ENCODE data around the gene CDK5R2.

Gene CDK5R2

GRCh38 chr2:218984239-218985020 lies 25.0 kb downstream of the CDK5R2 start:
- no peak for DNase-seq (ENCODE audit: low read depth)
- no peak for TF ChIP-seq CTCF (conservative IDR thresholded peaks at IDR 0.05; ENCODE audit: control insufficient read depth, insufficient read depth, low read depth, low read length)
- no peak overlapping the region for H3K4me3 ChIP-seq (ENCODE audit: control insufficient read depth, low read depth, low read length)

GRCh38 chr2:218985021-218985324 lies 25.5 kb downstream of the CDK5R2 start, which contains the start of gene FEV:
Gene FEV, minus strand, starts transcription at chr2:218985184. Its CDS starts 109 bp downstream, at chr2:218985075.
- no peak within 1 kb of the TSS for H3K4me3 ChIP-seq (ENCODE audit: control insufficient read depth, low read depth, low read length)
- no peak for TF ChIP-seq CTCF (conservative IDR thresholded peaks at IDR 0.05; ENCODE audit: control insufficient read depth, insufficient read depth, low read depth, low read length)
- no peak for DNase-seq (ENCODE audit: low read depth)

- H3K4me3 ChIP-seq (ENCODE audit: control insufficient read depth, low read depth, low read length), result no peak overlapping the region
- TF ChIP-seq CTCF (conservative IDR thresholded peaks at IDR 0.05; ENCODE audit: control insufficient read depth, insufficient read depth, low read depth, low read length), result no peak
- DNase-seq (ENCODE audit: low read depth), result no peak
Observed at GRCh38 chr2:218985325-218986091, 26.0 kb downstream of the CDK5R2 start.

GRCh38 chr2:218986148-218986761 lies 26.8 kb downstream of the CDK5R2 start:
- H3K4me3 ChIP-seq (ENCODE audit: control insufficient read depth, low read depth, low read length), result no peak overlapping the region
- TF ChIP-seq CTCF (conservative IDR thresholded peaks at IDR 0.05; ENCODE audit: control insufficient read depth, insufficient read depth, low read depth, low read length), result no peak
- DNase-seq (ENCODE audit: low read depth), result no peak

- no peak overlapping the region for H3K4me3 ChIP-seq (ENCODE audit: control insufficient read depth, low read depth, low read length)
- TF ChIP-seq CTCF (conservative IDR thresholded peaks at IDR 0.05; ENCODE audit: control insufficient read depth, insufficient read depth, low read depth, low read length), result no peak
- DNase-seq (ENCODE audit: low read depth), result no peak
Observed at GRCh38 chr2:218988164-218988563, 28.7 kb downstream of the CDK5R2 start.

GRCh38 chr2:218988650-218989049 lies 29.2 kb downstream of the CDK5R2 start:
- no peak for TF ChIP-seq CTCF (conservative IDR thresholded peaks at IDR 0.05; ENCODE audit: control insufficient read depth, insufficient read depth, low read depth, low read length)

More at GRCh38 chr2:218988650-218989049, 29.2 kb downstream of the CDK5R2 start:
- H3K4me3 ChIP-seq (ENCODE audit: control insufficient read depth, low read depth, low read length), result no peak overlapping the region
- no peak for DNase-seq (ENCODE audit: low read depth)

All from fibroblast of mammary gland (primary cell).